ENCODE measurements around the gene SMC5. TPM values are rescaled to one million over a fixed set of nuclear protein-coding genes. Genes with fewer than 3 reads are reported as not detected.

SMC5 gene
- total RNA-seq, 1 experiment from 2014 or later: 31.9 TPM

DNA sequence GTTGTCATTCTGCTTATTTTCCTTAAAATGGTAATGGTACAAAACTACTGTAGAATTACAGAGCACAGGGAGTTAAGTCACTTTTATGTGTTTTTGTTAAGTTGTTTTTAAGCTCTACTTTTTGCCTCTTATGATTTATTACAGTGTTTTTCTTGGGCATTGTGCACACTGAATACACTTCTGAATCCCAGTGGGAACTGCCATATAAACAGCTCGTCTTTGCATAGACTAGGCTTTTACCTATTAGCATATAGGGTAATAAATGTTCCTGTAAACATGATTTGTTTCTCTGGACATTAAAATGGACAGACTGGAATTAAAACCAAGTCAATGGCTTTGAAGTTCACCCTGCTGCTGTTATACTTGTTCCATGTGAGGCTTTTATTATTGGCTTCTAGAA, 143.4 kb downstream of the SMC5 start:
- Mint-ChIP-seq H3K36me3 (ENCODE audit: insufficient read depth, unreplicated experiment) (peaks cover 16% of the 10 kb centered on the region), H3K27me3 (ENCODE audit: insufficient read depth, unreplicated experiment) (no peaks in the 10 kb centered on the region), H3K27ac (ENCODE audit: low read depth, unreplicated experiment) (no peak overlapping the region), H3K9me3 (ENCODE audit: unreplicated experiment) (no peaks in the 10 kb centered on the region), H3K4me1 (ENCODE audit: insufficient read depth, unreplicated experiment) (peaks cover 22% of the 10 kb centered on the region), H3K4me3 (ENCODE audit: unreplicated experiment) (no peak overlapping the region)
- intact Hi-C loops (cut with micrococcal nuclease): no loop called here
- ChIA-PET POLR2A (interaction anchor here (0.5 kb wide), 1 partner anchor 198 kb away, joined by 3 read pairs; no protein-coding TSS in a partner anchor), CTCF (interaction anchor here (0.6 to 2.2 kb wide), 6 partner anchors 8 to 200 kb away, joined by 3 to 11 read pairs (median 4); no protein-coding TSS in a partner anchor)
- TF ChIP-seq, protein P1, sequence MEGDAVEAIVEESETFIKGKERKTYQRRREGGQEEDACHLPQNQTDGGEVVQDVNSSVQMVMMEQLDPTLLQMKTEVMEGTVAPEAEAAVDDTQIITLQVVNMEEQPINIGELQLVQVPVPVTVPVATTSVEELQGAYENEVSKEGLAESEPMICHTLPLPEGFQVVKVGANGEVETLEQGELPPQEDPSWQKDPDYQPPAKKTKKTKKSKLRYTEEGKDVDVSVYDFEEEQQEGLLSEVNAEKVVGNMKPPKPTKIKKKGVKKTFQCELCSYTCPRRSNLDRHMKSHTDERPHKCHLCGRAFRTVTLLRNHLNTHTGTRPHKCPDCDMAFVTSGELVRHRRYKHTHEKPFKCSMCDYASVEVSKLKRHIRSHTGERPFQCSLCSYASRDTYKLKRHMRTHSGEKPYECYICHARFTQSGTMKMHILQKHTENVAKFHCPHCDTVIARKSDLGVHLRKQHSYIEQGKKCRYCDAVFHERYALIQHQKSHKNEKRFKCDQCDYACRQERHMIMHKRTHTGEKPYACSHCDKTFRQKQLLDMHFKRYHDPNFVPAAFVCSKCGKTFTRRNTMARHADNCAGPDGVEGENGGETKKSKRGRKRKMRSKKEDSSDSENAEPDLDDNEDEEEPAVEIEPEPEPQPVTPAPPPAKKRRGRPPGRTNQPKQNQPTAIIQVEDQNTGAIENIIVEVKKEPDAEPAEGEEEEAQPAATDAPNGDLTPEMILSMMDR (IDR thresholded peaks at IDR 0.05; ENCODE audit: unreplicated experiment): no peak
- no TSS peak for BruUV-seq (replicated peaks)
- DNase-seq (ENCODE audit: unreplicated experiment): no peak

DNA sequence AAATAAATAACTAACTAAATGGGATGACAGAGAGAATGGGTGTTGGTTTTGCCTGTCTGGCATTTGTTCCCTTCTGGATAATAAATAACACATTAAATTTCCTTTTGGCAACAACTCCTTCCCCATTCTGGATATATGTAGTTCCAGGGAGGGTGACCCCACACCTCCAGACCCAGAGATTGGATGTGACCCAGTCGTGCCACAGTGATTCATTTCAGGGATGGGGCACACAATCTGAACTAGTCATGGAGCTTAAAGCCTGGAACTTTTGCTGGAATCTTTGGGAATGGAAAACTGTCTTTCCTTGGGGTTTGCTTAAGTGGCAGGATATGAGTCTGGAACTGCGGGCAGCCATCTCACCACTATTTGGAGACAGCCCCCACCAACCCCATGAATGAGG, 144.4 kb downstream of the SMC5 start:
- no peaks in the 10 kb centered on the region for H3K9me3 Mint-ChIP-seq (ENCODE audit: unreplicated experiment)
- no peak overlapping the region for H3K4me3 Mint-ChIP-seq (ENCODE audit: unreplicated experiment)
- no peak overlapping the region for H3K27ac Mint-ChIP-seq (ENCODE audit: low read depth, unreplicated experiment)
- H3K4me1 Mint-ChIP-seq (ENCODE audit: insufficient read depth, unreplicated experiment): peaks cover 22% of the 10 kb centered on the region
- H3K27me3 Mint-ChIP-seq (ENCODE audit: insufficient read depth, unreplicated experiment): no peaks in the 10 kb centered on the region
- intact Hi-C loops (cut with micrococcal nuclease): no loop called here
- CTCF ChIA-PET: interaction anchor here (0.7 to 2.6 kb wide), 6 partner anchors 10 to 85 kb away, joined by 3 to 11 read pairs (median 4); no protein-coding TSS in a partner anchor
- TF ChIP-seq, protein P1 (IDR thresholded peaks at IDR 0.05; ENCODE audit: unreplicated experiment): no peak
- no peak for DNase-seq (ENCODE audit: unreplicated experiment)
- POLR2A ChIA-PET: interaction anchor here (0.6 to 1.9 kb wide), 4 partner anchors 11 to 78 kb away, joined by 3 to 12 read pairs (median 4); no protein-coding TSS in a partner anchor
- H3K36me3 Mint-ChIP-seq (ENCODE audit: insufficient read depth, unreplicated experiment): peaks cover 16% of the 10 kb centered on the region
- BruUV-seq (replicated peaks): no TSS peak

DNA sequence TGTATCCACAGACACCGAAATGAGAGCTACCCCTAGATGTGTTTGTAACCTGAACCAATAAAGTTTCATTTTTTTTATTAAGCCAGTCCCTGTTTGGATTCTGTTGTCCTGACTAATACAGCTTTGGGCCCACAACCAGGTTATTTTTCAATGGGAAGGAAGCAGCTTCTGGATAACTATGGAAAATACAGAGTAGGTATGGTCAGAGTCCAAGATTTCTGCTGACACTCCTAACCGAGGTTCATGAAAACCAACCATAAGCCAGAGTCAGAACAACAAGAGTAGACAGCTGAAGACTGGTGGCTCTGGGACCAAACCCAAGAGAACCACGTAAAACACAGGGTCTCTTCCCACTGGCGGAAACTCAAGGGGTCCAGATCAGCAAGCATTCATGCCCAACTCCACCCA, 144.8 kb downstream of the SMC5 start:
- Mint-ChIP-seq H3K27me3 (ENCODE audit: insufficient read depth, unreplicated experiment) (no peaks in the 10 kb centered on the region), H3K4me1 (ENCODE audit: insufficient read depth, unreplicated experiment) (peaks cover 19% of the 10 kb centered on the region), H3K27ac (ENCODE audit: low read depth, unreplicated experiment) (no peak overlapping the region), H3K9me3 (ENCODE audit: unreplicated experiment) (no peaks in the 10 kb centered on the region), H3K4me3 (ENCODE audit: unreplicated experiment) (no peak overlapping the region), H3K36me3 (ENCODE audit: insufficient read depth, unreplicated experiment) (peaks cover 15% of the 10 kb centered on the region)
- TF ChIP-seq, protein P1 (IDR thresholded peaks at IDR 0.05; ENCODE audit: unreplicated experiment): no peak
- DNase-seq (ENCODE audit: unreplicated experiment): no peak
- CTCF ChIA-PET: interaction anchor here (0.8 to 2.6 kb wide), 4 partner anchors 11 to 85 kb away, joined by 3 to 5 read pairs (median 4); no protein-coding TSS in a partner anchor
- intact Hi-C loops (cut with micrococcal nuclease): no loop called here
- POLR2A ChIA-PET: interaction anchor here (0.6 to 2.1 kb wide), 7 partner anchors 10 to 108 kb away, joined by 3 to 12 read pairs (median 5); no protein-coding TSS in a partner anchor
- BruUV-seq (replicated peaks): no TSS peak

DNA sequence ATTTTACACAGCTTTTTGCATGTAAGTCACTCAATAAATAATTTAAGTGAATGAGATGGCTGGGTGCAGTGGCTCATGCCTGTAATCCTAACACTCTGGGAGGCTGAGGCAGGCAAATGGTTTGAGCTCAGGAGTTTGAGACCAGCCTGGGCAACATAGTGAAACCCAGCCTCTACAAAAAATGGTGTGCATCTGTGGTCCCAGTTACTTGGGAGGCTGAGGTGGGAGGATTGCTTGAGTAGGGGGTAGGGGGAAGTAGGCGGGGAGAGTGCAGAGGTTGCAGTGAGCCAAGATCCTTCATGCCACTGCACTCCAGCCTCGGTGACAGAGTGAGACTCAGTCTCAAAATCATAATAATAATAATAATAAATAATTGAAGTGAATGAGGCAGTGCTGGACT, 145.5 kb downstream of the SMC5 start:
- TF ChIP-seq, protein P1 (IDR thresholded peaks at IDR 0.05; ENCODE audit: unreplicated experiment): no peak
- ChIA-PET CTCF (interaction anchor here (0.7 to 2.6 kb wide), 7 partner anchors 11 to 170 kb away, joined by 3 to 5 read pairs (median 3); no protein-coding TSS in a partner anchor), POLR2A (interaction anchor here (0.6 to 2.1 kb wide), 5 partner anchors 11 to 108 kb away, joined by 3 to 12 read pairs (median 6); no protein-coding TSS in a partner anchor)
- Mint-ChIP-seq H3K4me1 (ENCODE audit: insufficient read depth, unreplicated experiment) (peaks cover 19% of the 10 kb centered on the region), H3K27me3 (ENCODE audit: insufficient read depth, unreplicated experiment) (no peaks in the 10 kb centered on the region), H3K36me3 (ENCODE audit: insufficient read depth, unreplicated experiment) (peaks cover 11% of the 10 kb centered on the region), H3K9me3 (ENCODE audit: unreplicated experiment) (no peaks in the 10 kb centered on the region), H3K27ac (ENCODE audit: low read depth, unreplicated experiment) (no peak overlapping the region), H3K4me3 (ENCODE audit: unreplicated experiment) (no peak overlapping the region)
- intact Hi-C loops (cut with micrococcal nuclease): no loop called here
- no TSS peak for BruUV-seq (replicated peaks)
- no peak for DNase-seq (ENCODE audit: unreplicated experiment)

Other genes starting within 250 kb of the SMC5 start
- gene MAMDC2, start 215.1 kb upstream of the SMC5 start, total RNA-seq (2022): not detected in 2 replicates
- gene KLF9, start 155.7 kb downstream of the SMC5 start, total RNA-seq (2022): 5.9 and 8.9 TPM in 2 replicates

Data from MCF 10A (cell line).